OCI-LY7 (cell line): Measurements from ENCODE around the gene MFSD6L.

Experiments used
- CTCF ChIP-seq: fragments of 200-600 bp; sonication (generic); conservative IDR thresholded peaks from 2 replicates; pipeline ENCODE4 v1.5.1; 2014; ENCODE audit warnings: mild to moderate bottlenecking, antibody characterized with exemption, low read length, moderate library complexity, mixed read lengths
- EZH2phosphoT487 ChIP-seq: fragments of 200-600 bp; sonication (generic); IDR thresholded peaks from 2 replicates; pipeline ENCODE4 v1.6.1; 2018; ENCODE audit warnings: low read depth, borderline replicate concordance, mild to moderate bottlenecking, mixed run types, antibody characterized with exemption, low read length, moderate library complexity, mixed read lengths

- no peak for TF ChIP-seq CTCF
- no peak for TF ChIP-seq EZH2phosphoT487
Measured at GRCh38 chr17:8766731-8767130, 32.4 kb downstream of the MFSD6L start.
